GM10266 (cell line): ENCODE data around the gene PAMR1.

Experiments
- DNase-seq: peaks from one replicate; pipeline ENCODE4 v3.0.0; 2012; ENCODE audit errors: extremely low spot score
- CTCF ChIP-seq: IDR thresholded peaks from 2 replicates; pipeline ENCODE4 v1.5.1; 2012; ENCODE audit warnings: mild to moderate bottlenecking, low read depth; ENCODE audit not compliant: control insufficient read depth, insufficient read depth; ENCODE audit errors: missing control alignments

The PAMR1 gene

GRCh38 chr11:35525501-35526175 lies at the start of gene PAMR1:
PAMR1 (minus strand) TSS chr11:35525616; CDS start chr11:35525585, 31 bp downstream.
- TF ChIP-seq CTCF = no peak
- no peak for DNase-seq

GRCh38 chr11:35571696-35572095 lies 46.3 kb upstream of the PAMR1 start:
- DNase-seq = no peak
- TF ChIP-seq CTCF = no peak

GRCh38 chr11:35567737-35568465 lies 42.5 kb upstream of the PAMR1 start:
- DNase-seq = no peak
- no peak for TF ChIP-seq CTCF

GRCh38 chr11:35566885-35567284 lies 41.5 kb upstream of the PAMR1 start:
- no peak for TF ChIP-seq CTCF
- DNase-seq = no peak

- no peak for TF ChIP-seq CTCF
- no peak for DNase-seq
Measured at GRCh38 chr11:35566181-35566580, 40.8 kb upstream of the PAMR1 start.

- TF ChIP-seq CTCF = no peak
- no peak for DNase-seq
Measured at GRCh38 chr11:35564245-35564595, 38.8 kb upstream of the PAMR1 start.
